ENCODE results near the gene SLC22A7.
"Not testable (repeated sequence)": the region's sequence is repeated elsewhere in the genome, so short reads cannot be mapped to it uniquely, and the experiment has no call there.

The SLC22A7 gene

GRCh38 chr6:43299338-43300293, 1.6 kb downstream of the SLC22A7 start:
- no peak overlapping the region for H3K9ac ChIP-seq (ENCODE audit: low read length)
- H3K4me3 ChIP-seq (ENCODE audit: insufficient read depth, low read length, poor library complexity, severe bottlenecking) = no peak overlapping the region
- no peaks in the 10 kb centered on the region for H3K9me3 ChIP-seq (ENCODE audit: insufficient read depth, low read length)
- H3K27me3 ChIP-seq (ENCODE audit: low read length) = no peaks in the 10 kb centered on the region
- H3F3A ChIP-seq (ENCODE audit: insufficient read depth) = no peaks in the 10 kb centered on the region
- no peak overlapping the region for H2AFZ ChIP-seq (ENCODE audit: low read depth, low read length, severe bottlenecking)
- no peak overlapping the region for H3K4me2 ChIP-seq (ENCODE audit: low read depth, low read length, poor library complexity, severe bottlenecking)
- TF ChIP-seq CTCF (IDR thresholded peaks at IDR 0.05; ENCODE audit: insufficient read depth, low read length, poor library complexity, severe bottlenecking) (no peak), EZH2phosphoT487 (conservative IDR thresholded peaks at IDR 0.05; ENCODE audit: low read length) (no peak)
- no peaks in the 10 kb centered on the region for H3K9me2 ChIP-seq (replicated peaks; ENCODE audit: insufficient read depth, low read length)
- H3K79me2 ChIP-seq (ENCODE audit: insufficient read depth, low read length) = no peaks in the 10 kb centered on the region
- no peak overlapping the region for H3K27ac ChIP-seq (ENCODE audit: low read depth, low read length)
- H4K20me1 ChIP-seq (ENCODE audit: low read depth, low read length) = no peaks in the 10 kb centered on the region
- H3K36me3 ChIP-seq (ENCODE audit: low read length) = no peaks in the 10 kb centered on the region

GRCh38 chr6:43301081-43301870, 3.2 kb downstream of the SLC22A7 start:
- Histone ChIP-seq H3K27ac (ENCODE audit: low read depth, low read length) (no peak overlapping the region), H3K27me3 (ENCODE audit: low read length) (no peaks in the 10 kb centered on the region), H3K9me2 (replicated peaks; ENCODE audit: insufficient read depth, low read length) (no peaks in the 10 kb centered on the region), H3F3A (ENCODE audit: insufficient read depth) (no peaks in the 10 kb centered on the region), H4K20me1 (ENCODE audit: low read depth, low read length) (no peaks in the 10 kb centered on the region), H3K79me2 (ENCODE audit: insufficient read depth, low read length) (no peaks in the 10 kb centered on the region), H3K36me3 (ENCODE audit: low read length) (no peaks in the 10 kb centered on the region), H3K9ac (ENCODE audit: low read length) (no peak overlapping the region), H3K9me3 (ENCODE audit: insufficient read depth, low read length) (no peaks in the 10 kb centered on the region), H3K4me2 (ENCODE audit: low read depth, low read length, poor library complexity, severe bottlenecking) (no peak overlapping the region), H2AFZ (ENCODE audit: low read depth, low read length, severe bottlenecking) (no peak overlapping the region), H3K4me3 (ENCODE audit: insufficient read depth, low read length, poor library complexity, severe bottlenecking) (no peak overlapping the region)
- TF ChIP-seq CTCF (IDR thresholded peaks at IDR 0.05; ENCODE audit: insufficient read depth, low read length, poor library complexity, severe bottlenecking) = no peak
- no peak for TF ChIP-seq EZH2phosphoT487 (conservative IDR thresholded peaks at IDR 0.05; ENCODE audit: low read length)

- no peak overlapping the region for H3K4me3 ChIP-seq (ENCODE audit: insufficient read depth, low read length, poor library complexity, severe bottlenecking)
- H3K9me3 ChIP-seq (ENCODE audit: insufficient read depth, low read length) = no peaks in the 10 kb centered on the region
- H3K36me3 ChIP-seq (ENCODE audit: low read length) = no peaks in the 10 kb centered on the region
- H4K20me1 ChIP-seq (ENCODE audit: low read depth, low read length) = no peaks in the 10 kb centered on the region
- H3K79me2 ChIP-seq (ENCODE audit: insufficient read depth, low read length) = no peaks in the 10 kb centered on the region
- H3K27me3 ChIP-seq (ENCODE audit: low read length) = no peaks in the 10 kb centered on the region
- no peaks in the 10 kb centered on the region for H3K9me2 ChIP-seq (replicated peaks; ENCODE audit: insufficient read depth, low read length)
- no peaks in the 10 kb centered on the region for H3F3A ChIP-seq (ENCODE audit: insufficient read depth)
- H3K9ac ChIP-seq (ENCODE audit: low read length) = no peak overlapping the region
- TF ChIP-seq CTCF (IDR thresholded peaks at IDR 0.05; ENCODE audit: insufficient read depth, low read length, poor library complexity, severe bottlenecking) (no peak), EZH2phosphoT487 (conservative IDR thresholded peaks at IDR 0.05; ENCODE audit: low read length) (no peak)
- H2AFZ ChIP-seq (ENCODE audit: low read depth, low read length, severe bottlenecking) = no peak overlapping the region
- no peak overlapping the region for H3K4me2 ChIP-seq (ENCODE audit: low read depth, low read length, poor library complexity, severe bottlenecking)
- H3K27ac ChIP-seq (ENCODE audit: low read depth, low read length) = no peak overlapping the region
These were observed 4.1 kb downstream of the SLC22A7 start for GRCh38 chr6:43302126-43302525.

GRCh38 chr6:43303006-43303405, 4.9 kb downstream of the SLC22A7 start:
- H3K36me3 ChIP-seq (ENCODE audit: low read length); H3K27me3 ChIP-seq (ENCODE audit: low read length); H3K27ac ChIP-seq (ENCODE audit: low read depth, low read length); H3K9me2 ChIP-seq (replicated peaks; ENCODE audit: insufficient read depth, low read length); H4K20me1 ChIP-seq (ENCODE audit: low read depth, low read length); H3F3A ChIP-seq (ENCODE audit: insufficient read depth); H3K9me3 ChIP-seq (ENCODE audit: insufficient read depth, low read length); H3K4me2 ChIP-seq (ENCODE audit: low read depth, low read length, poor library complexity, severe bottlenecking); H3K4me3 ChIP-seq (ENCODE audit: insufficient read depth, low read length, poor library complexity, severe bottlenecking); H3K9ac ChIP-seq (ENCODE audit: low read length); H2AFZ ChIP-seq (ENCODE audit: low read depth, low read length, severe bottlenecking); H3K79me2 ChIP-seq (ENCODE audit: insufficient read depth, low read length): not testable (repeated sequence)
